Fibroblast of pulmonary artery (primary cell): Measurements from ENCODE around the gene BCKDHB.
A peak's percentile ranks its signal among the peaks of the same experiment; 100 is the strongest.
"Not testable (repeated sequence)": the region's sequence is repeated elsewhere in the genome, so short reads cannot be mapped to it uniquely, and the experiment has no call there.

Experiments used
- DNase-seq: peaks from one replicate; pipeline ENCODE4 v3.0.0-alpha.2; 2010; ENCODE audit warnings: low read depth
- H3K4me3 ChIP-seq: replicated peaks from 2 replicates; pipeline ENCODE4 v1.5.1; 2011; ENCODE audit warnings: low read depth, mild to moderate bottlenecking, control low read depth, low read length, moderate library complexity
- TF ChIP-seq, protein P1 (sequence below): IDR thresholded peaks from 2 replicates; pipeline ENCODE4 v1.5.1; 2011; ENCODE audit warnings: mild to moderate bottlenecking, control low read depth, low read length, inconsistent platforms; ENCODE audit errors: missing control alignments

Gene BCKDHB

DNA sequence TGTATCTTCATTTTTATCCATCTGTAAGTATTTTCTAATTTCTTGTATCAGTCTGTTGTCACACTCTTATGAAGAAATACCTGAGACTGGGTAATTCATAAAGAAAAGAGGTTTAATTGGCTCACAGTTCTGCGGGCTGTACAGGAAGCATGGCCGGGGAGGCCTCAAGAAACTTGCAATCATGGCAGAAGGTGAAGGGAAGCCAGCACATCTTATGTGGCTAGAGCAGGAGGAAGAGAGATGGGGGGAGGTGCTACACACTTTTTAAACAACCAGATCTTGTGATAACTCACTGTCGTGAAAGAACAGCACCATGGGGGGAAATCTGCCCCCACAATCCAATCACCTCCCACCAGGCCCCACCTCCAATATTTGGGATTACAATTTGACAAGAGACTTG lies 10.9 kb upstream of the BCKDHB start:
- no peak overlapping the region for H3K4me3 ChIP-seq
- TF ChIP-seq, protein P1, sequence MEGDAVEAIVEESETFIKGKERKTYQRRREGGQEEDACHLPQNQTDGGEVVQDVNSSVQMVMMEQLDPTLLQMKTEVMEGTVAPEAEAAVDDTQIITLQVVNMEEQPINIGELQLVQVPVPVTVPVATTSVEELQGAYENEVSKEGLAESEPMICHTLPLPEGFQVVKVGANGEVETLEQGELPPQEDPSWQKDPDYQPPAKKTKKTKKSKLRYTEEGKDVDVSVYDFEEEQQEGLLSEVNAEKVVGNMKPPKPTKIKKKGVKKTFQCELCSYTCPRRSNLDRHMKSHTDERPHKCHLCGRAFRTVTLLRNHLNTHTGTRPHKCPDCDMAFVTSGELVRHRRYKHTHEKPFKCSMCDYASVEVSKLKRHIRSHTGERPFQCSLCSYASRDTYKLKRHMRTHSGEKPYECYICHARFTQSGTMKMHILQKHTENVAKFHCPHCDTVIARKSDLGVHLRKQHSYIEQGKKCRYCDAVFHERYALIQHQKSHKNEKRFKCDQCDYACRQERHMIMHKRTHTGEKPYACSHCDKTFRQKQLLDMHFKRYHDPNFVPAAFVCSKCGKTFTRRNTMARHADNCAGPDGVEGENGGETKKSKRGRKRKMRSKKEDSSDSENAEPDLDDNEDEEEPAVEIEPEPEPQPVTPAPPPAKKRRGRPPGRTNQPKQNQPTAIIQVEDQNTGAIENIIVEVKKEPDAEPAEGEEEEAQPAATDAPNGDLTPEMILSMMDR, result no peak
- DNase-seq, result no peak

DNA sequence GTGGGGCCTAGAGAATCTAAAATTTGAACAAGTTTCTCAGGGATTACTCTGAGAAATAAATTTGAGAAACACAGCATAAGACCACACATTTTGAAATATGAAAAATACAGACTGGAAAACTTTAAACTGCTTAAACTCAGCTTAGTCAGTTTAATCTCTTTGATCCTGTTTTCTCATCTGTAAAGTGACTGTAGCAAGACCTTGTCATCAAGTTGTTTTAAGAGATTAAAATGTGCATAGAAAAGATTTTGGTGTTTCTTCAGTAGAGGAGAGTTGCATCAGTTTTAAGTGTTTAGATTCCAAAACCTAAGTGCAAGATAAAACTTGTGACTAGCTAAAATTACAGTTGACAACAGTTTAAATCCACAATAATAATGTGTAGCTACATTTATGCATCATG lies 8.1 kb upstream of the BCKDHB start:
- DNase-seq, result no peak
- TF ChIP-seq, protein P1, result no peak
- no peak overlapping the region for H3K4me3 ChIP-seq

DNA sequence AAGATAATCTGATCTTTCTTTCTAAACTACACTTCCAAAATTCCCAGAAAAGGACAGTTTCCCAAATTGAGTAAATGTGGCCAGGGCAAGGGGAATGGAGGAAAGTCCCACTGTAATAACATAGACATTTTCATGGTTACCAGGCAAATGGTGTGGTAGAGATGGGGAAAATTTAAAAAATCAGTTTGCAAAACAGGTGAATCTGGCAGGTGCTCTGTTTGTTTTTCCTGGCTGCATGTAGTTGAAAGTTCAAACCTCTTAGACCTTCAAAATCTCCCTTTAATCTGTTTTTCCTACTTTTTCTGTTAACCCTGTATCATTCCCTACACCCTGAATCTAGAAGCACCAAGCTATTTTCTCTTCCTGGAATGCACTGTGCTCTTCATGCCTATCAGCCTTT lies 2.0 kb upstream of the BCKDHB start:
- no peak for DNase-seq
- no peak overlapping the region for H3K4me3 ChIP-seq
- TF ChIP-seq, protein P1, result no peak

DNA sequence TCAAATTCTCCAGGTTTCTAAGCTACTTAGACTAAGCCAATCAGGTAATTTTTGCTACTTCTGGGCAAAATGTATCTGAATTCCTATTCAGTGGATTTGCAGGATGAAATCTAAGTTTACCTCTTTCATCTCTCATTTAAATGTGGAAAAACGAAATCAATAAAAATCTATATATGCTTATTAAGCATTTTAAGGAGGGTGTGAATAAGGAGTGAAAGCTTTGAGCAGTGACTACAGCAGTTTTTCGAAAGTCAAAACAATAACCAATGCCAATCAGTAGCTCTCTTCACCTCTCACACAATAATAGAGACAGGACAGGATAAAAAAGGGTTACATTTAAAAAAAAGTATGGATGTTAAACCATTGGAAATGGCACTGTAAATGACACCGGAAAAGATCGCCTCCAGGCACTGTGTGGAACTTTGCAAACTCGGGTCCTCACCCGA lies 476 bp upstream of the BCKDHB start:
- DNase-seq, result no peak
- TF ChIP-seq, protein P1, result no peak
- peak overlapping the region; percentile 73 for H3K4me3 ChIP-seq

DNA sequence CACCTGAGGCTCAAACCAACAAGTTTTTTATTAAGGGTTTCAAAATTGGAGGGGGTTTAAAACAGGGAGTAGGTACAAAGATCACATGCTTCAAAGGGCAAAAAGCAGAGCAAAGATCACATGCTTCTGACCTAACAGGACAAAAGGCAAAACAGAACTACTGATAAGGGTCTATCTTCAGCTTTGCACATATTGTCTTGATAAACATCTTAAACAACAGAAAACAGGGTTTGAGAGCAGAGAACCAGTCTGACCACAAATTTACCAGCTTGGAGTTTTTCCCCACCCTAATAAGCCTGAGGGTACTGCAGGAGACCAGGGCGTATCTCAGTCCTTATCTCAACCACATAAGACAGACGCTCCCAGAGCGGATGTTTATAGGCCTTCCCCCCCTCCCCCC lies 16.1 kb downstream of the BCKDHB start:
- not testable (repeated sequence) for DNase-seq, H3K4me3 ChIP-seq

DNA sequence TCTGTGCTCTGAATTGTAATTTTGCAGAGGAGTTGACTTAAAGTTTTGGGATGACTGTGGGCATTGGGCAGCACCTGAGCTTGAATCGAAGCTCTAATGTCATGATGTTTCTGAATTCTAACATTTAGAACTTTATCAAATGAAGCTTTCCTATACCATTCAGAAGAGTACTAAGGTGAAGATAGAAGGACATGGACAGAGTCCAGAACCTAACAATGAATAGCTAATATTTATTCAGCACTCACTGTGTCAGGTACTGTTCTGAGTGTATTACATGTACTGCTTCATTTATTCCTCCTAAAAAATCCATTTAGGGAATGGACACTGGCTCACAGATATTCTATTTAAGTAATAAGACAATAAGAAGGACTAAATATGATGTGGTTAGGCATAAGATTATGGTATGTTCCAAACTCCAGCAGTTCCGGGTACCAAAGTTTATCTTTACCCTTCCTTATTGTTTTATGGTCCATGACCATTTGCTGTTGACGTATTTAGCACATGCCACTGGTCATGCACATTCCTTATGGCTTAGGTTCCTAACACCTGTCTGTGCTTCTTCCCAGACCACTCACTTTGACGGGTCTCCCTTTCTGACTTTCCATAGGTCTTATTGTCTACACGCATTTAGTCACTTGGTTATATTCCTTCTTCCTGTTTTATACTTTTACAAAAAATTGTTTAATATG lies 20.3 kb downstream of the BCKDHB start:
- no peak for DNase-seq
- no peak overlapping the region for H3K4me3 ChIP-seq
- TF ChIP-seq, protein P1, result no peak

DNA sequence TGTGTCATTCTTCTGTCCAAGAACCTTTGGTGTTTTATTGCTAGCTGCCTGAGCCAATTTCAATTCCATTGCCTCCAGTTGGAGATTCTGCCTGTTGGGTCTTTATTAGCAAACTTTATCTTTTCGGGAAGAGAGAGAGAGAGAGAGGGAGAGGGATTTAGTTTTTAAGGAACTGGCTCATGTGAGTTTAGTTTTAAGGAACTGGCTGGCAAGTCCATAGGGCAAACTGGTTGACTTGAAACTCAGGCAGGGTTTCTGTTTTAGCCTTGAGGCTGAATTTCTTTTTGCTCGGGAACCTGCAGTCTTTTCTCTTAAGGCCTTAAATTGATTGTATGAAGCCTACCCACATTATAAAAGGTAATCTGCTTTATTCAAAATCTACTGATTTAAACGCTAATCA lies 23.0 kb downstream of the BCKDHB start:
- H3K4me3 ChIP-seq, result no peak overlapping the region
- TF ChIP-seq, protein P1, result no peak
- DNase-seq, result no peak
